GM12874 (cell line): Measurements from ENCODE around the gene TRPM4.
A peak's percentile ranks its signal among the peaks of the same experiment; 100 is the strongest.

Experiments
- CTCF ChIP-seq: IDR thresholded peaks from 2 replicates; pipeline ENCODE4 v1.5.1; 2011; ENCODE audit warnings: low read depth, mild to moderate bottlenecking, control low read depth, low read length, moderate library complexity; ENCODE audit not compliant: insufficient read depth

TRPM4 gene

GRCh38 chr19:49157445-49158224, at the start of gene TRPM4:
TRPM4 (plus strand) TSS chr19:49157792; CDS start chr19:49157867, 75 bp downstream.
- no peak for TF ChIP-seq CTCF

- no peak for TF ChIP-seq CTCF
Observed at GRCh38 chr19:49109051-49109450, 48.5 kb upstream of the TRPM4 start.

GRCh38 chr19:49109569-49110233, 47.9 kb upstream of the TRPM4 start:
- no peak for TF ChIP-seq CTCF

GRCh38 chr19:49110567-49110966, 47.0 kb upstream of the TRPM4 start:
- TF ChIP-seq CTCF: no peak

GRCh38 chr19:49111218-49111998, 46.2 kb upstream of the TRPM4 start:
- TF ChIP-seq CTCF: no peak

- peak; percentile 76 for TF ChIP-seq CTCF
Observed at GRCh38 chr19:49113762-49114629, 43.6 kb upstream of the TRPM4 start, which contains the start of gene LIN7B. LIN7B (plus strand) TSS chr19:49114370; CDS start chr19:49114405, 35 bp downstream.
